Keratinocyte (primary cell): Measurements from ENCODE around the gene KIF16B. TPM values are rescaled to one million over a fixed set of nuclear protein-coding genes. Genes with fewer than 3 reads are reported as not detected.

Experiments
- DNase-seq: peaks from one replicate; pipeline ENCODE4 v3.0.0-alpha.2; 2011; ENCODE audit warnings: low read depth, missing footprints, low spot score
- FAIRE-seq: peaks from 2 replicates; lab custom pipeline; 2011; peaks lifted over from hg19 to GRCh38; lab: Jason Lieb, UNC
- H2AFZ ChIP-seq: 2 replicates; pipeline ENCODE4 v1.6.0; 2012; ENCODE audit warnings: low read length, control low read depth, inconsistent platforms; ENCODE audit not compliant: control insufficient read depth
- H3K27ac ChIP-seq: 2 replicates; pipeline ENCODE4 v1.5.1; 2011; ENCODE audit warnings: low read length; ENCODE audit not compliant: control insufficient read depth, insufficient read depth
- H3K27me3 ChIP-seq: 3 replicates; pipeline ENCODE4 v1.6.0; 2011; ENCODE audit warnings: low read length; ENCODE audit not compliant: control insufficient read depth, insufficient read depth; ENCODE audit errors: extremely low read depth
- H3K36me3 ChIP-seq, 2 experiments: 2 replicates in 1 of 2; 3 replicates in 1 of 2; pipeline ENCODE4 v1.5.1; 2011; ENCODE audit warnings: low read length in 2 of 2, mild to moderate bottlenecking in 1 of 2; ENCODE audit not compliant: control insufficient read depth in 2 of 2, insufficient read depth in 2 of 2; ENCODE audit errors: extremely low read depth in 1 of 2
- H3K4me1 ChIP-seq: 3 replicates; pipeline ENCODE4 v1.5.1; 2011; ENCODE audit warnings: low read length; ENCODE audit not compliant: control insufficient read depth, insufficient read depth; ENCODE audit errors: extremely low read depth
- H3K4me2 ChIP-seq: 3 replicates; pipeline ENCODE4 v1.6.0; 2011; ENCODE audit warnings: low read depth, low read length; ENCODE audit not compliant: control insufficient read depth, insufficient read depth; ENCODE audit errors: extremely low read depth
- H3K4me3 ChIP-seq, 3 experiments: fragments of 200-600 bp in 1 of 3; sonication (generic) in 1 of 3; 2 replicates in 2 of 3; 3 replicates in 1 of 3; pipeline ENCODE4 v1.5.1; 2011 to 2016; ENCODE audit warnings: low read length in 3 of 3, mild to moderate bottlenecking in 3 of 3, control low read depth in 2 of 3, inconsistent platforms in 1 of 3, low read depth in 1 of 3, mixed read lengths in 1 of 3, mixed run types in 1 of 3, moderate library complexity in 1 of 3; ENCODE audit not compliant: control insufficient read depth in 2 of 3, insufficient read depth in 2 of 3; ENCODE audit errors: extremely low read depth in 1 of 3
- H3K79me2 ChIP-seq: 2 replicates; pipeline ENCODE4 v1.6.0; 2012; ENCODE audit warnings: low read length; ENCODE audit not compliant: control insufficient read depth, insufficient read depth
- H3K9ac ChIP-seq: 3 replicates; pipeline ENCODE4 v1.6.0; 2011; ENCODE audit warnings: low read length; ENCODE audit not compliant: control insufficient read depth, insufficient read depth; ENCODE audit errors: extremely low read depth
- H3K9me1 ChIP-seq: 3 replicates; pipeline ENCODE4 v1.6.0; 2011; ENCODE audit warnings: low read length; ENCODE audit not compliant: control insufficient read depth, insufficient read depth; ENCODE audit errors: extremely low read depth
- H3K9me3 ChIP-seq: 2 replicates; pipeline ENCODE4 v1.5.1; 2012; ENCODE audit warnings: low read depth, low read length; ENCODE audit not compliant: control insufficient read depth
- H4K20me1 ChIP-seq: 3 replicates; pipeline ENCODE4 v1.6.0; 2011; ENCODE audit warnings: low read length; ENCODE audit not compliant: control insufficient read depth, insufficient read depth; ENCODE audit errors: extremely low read depth
- EZH2 ChIP-seq: IDR thresholded peaks from one replicate; pipeline ENCODE4 v1.6.1; 2012; ENCODE audit warnings: inconsistent platforms, mild to moderate bottlenecking, low read length, moderate library complexity
- dilution Hi-C: fragments of 300-500 bp; cut with MboI; formaldehyde crosslinking; loops from one replicate; pipeline ENCODE4 v1.7.0; 2020; ENCODE audit warnings: low sequenced_read_pairs; ENCODE audit not compliant: extremely low pct_ligation_motif_present
- polyA plus RNA-seq, 5 experiments: library from polyadenylated mRNA; depleted of rRNA in 3 of 5; stranded (reverse) in 3 of 5; stranded (forward) in 1 of 5; unstranded in 1 of 5; fragments of >200 nt; gene quantifications; 1 replicate in 1 of 5; 2 replicates in 3 of 5; 3 replicates in 1 of 5; pipeline versions ENCODE4 v1.2.1 to v1.2.3, GENCODE V29; 2011 to 2012; ENCODE audit warnings: missing spikeins in 2 of 5, low read depth in 1 of 5, low replicate concordance in 1 of 5
- TF ChIP-seq, protein P1 (sequence below), 3 experiments: IDR thresholded peaks in 1 of 3; conservative IDR thresholded peaks in 1 of 3; optimal IDR thresholded peaks in 1 of 3; 2 replicates in 2 of 3; 3 replicates in 1 of 3; pipeline versions ENCODE3 to v1.5.1; 2011; ENCODE audit warnings: low read length in 3 of 3, mild to moderate bottlenecking in 3 of 3, moderate library complexity in 2 of 3, control low read depth in 1 of 3, inconsistent platforms in 1 of 3; ENCODE audit not compliant: insufficient read depth in 2 of 3; ENCODE audit errors: extremely low read depth in 1 of 3

KIF16B gene
- polyA plus RNA-seq, 1 donor (not counting 4 experiments of a cell fraction or from before 2014, with no cell fraction given), result 16.1 TPM

DNA sequence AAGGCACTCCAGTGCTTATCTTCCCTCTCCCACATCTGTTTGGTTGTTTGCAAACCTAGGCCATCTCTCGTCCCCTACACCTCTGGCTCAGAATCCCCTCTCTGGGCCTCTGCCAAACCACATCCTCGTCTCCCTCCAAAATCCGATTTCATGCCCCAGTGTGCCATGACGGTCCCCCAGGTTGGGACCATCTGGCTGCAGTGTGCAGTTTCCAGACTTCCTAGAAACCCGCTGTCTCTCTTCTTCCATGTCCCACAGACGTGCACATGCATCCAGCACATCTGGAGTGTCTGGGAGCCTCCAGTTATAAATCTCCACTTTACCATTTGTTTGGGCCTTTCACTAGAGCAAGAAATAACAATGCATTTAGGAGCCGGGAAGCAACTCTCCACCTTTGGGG, 316.2 kb downstream of the KIF16B start:
- Histone ChIP-seq H3K36me3 (no peaks in the 10 kb centered on the region), H4K20me1 (no peaks in the 10 kb centered on the region), H3K27me3 (no peaks in the 10 kb centered on the region), H3K9me3 (no peaks in the 10 kb centered on the region), H3K4me3 (no peak overlapping the region), H2AFZ (no peak overlapping the region), H3K4me2 (no peak overlapping the region), H3K9ac (no peak overlapping the region), H3K9me1 (no peaks in the 10 kb centered on the region), H3K4me1 (no peaks in the 10 kb centered on the region), H3K27ac (no peak overlapping the region), H3K79me2 (no peaks in the 10 kb centered on the region)
- TF ChIP-seq EZH2, result no peak
- TF ChIP-seq, protein P1, sequence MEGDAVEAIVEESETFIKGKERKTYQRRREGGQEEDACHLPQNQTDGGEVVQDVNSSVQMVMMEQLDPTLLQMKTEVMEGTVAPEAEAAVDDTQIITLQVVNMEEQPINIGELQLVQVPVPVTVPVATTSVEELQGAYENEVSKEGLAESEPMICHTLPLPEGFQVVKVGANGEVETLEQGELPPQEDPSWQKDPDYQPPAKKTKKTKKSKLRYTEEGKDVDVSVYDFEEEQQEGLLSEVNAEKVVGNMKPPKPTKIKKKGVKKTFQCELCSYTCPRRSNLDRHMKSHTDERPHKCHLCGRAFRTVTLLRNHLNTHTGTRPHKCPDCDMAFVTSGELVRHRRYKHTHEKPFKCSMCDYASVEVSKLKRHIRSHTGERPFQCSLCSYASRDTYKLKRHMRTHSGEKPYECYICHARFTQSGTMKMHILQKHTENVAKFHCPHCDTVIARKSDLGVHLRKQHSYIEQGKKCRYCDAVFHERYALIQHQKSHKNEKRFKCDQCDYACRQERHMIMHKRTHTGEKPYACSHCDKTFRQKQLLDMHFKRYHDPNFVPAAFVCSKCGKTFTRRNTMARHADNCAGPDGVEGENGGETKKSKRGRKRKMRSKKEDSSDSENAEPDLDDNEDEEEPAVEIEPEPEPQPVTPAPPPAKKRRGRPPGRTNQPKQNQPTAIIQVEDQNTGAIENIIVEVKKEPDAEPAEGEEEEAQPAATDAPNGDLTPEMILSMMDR (optimal IDR thresholded peaks at IDR 0.05 in 1 of 3, IDR thresholded peaks at IDR 0.05 in 1 of 3, conservative IDR thresholded peaks at IDR 0.05 in 1 of 3; ENCODE audit: extremely low read depth in 1 of 3, insufficient read depth in 2 of 3, low read length in 3 of 3), result no peak
- DNase-seq (no peak), FAIRE-seq (no peak)
- dilution Hi-C loops, result no loop called here

DNA sequence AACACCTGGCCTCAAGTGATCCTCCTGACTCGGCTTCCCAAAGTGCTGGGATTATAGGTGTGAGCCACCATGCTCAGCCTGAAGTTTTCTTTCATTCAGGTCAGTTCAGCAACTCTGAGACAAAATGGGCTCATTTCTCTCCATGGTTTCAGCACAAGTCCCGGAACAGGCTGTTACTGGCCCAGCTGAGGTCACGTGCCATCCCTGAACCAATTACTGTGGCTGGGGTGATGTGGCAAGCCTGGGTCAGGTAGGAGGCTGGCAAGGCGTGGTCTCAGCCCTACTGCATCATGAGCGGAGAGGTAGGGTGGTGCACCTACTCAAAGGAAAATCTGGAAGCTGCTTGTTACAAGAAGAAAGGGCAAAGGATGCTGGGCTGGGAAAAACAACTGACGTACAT, 326.4 kb downstream of the KIF16B start:
- Histone ChIP-seq H3K79me2 (no peaks in the 10 kb centered on the region), H3K4me1 (no peaks in the 10 kb centered on the region), H4K20me1 (no peaks in the 10 kb centered on the region), H3K27ac (no peak overlapping the region), H3K9me3 (no peaks in the 10 kb centered on the region), H3K36me3 (no peaks in the 10 kb centered on the region), H3K27me3 (no peaks in the 10 kb centered on the region), H2AFZ (no peak overlapping the region), H3K4me3 (no peak overlapping the region), H3K4me2 (no peak overlapping the region), H3K9ac (no peak overlapping the region), H3K9me1 (no peaks in the 10 kb centered on the region)
- DNase-seq (no peak), FAIRE-seq (no peak)
- TF ChIP-seq, protein P1 (optimal IDR thresholded peaks at IDR 0.05 in 1 of 3, IDR thresholded peaks at IDR 0.05 in 1 of 3, conservative IDR thresholded peaks at IDR 0.05 in 1 of 3; ENCODE audit: extremely low read depth in 1 of 3, insufficient read depth in 2 of 3, low read length in 3 of 3), result no peak
- dilution Hi-C loops, result no loop called here
